Natural killer cell treated with Interleukin-12 subunit alpha and Interleukin-12 subunit beta and Interleukin-15 and Interleukin-18, amount 100 ng/mL, for 72 hours (primary cell): ENCODE results near the gene SLC7A1. TPM values are rescaled to one million over a fixed set of nuclear protein-coding genes. Genes with fewer than 3 reads are reported as not detected.

Experiments used
- ATAC-seq, 2 donors: fragments of 150-1000 bp; cut with Tn5 transposase in 1 of 2; sonication (Bioruptor Pico), chemical (Tn5 transposase) in 1 of 2; 2 replicates each; pipeline ENCODE4 v1.10.0; 2021
- DNase-seq: peaks from one replicate; pipeline ENCODE4 v3.0.0; 2022; ENCODE audit warnings: low spot score
- H3K27ac Mint-ChIP-seq, 2 donors: 1 replicate in 1 of 2; 2 replicates in 1 of 2; pipeline ENCODE4 v1.8.0; 2022; ENCODE audit warnings: mixed read lengths in 2 of 2, mild to moderate bottlenecking in 1 of 2, moderate library complexity in 1 of 2
- H3K27me3 Mint-ChIP-seq, 2 donors: 1 replicate in 1 of 2; 2 replicates in 1 of 2; pipeline ENCODE4 v1.8.0; 2022; ENCODE audit warnings: mixed read lengths in 2 of 2
- H3K36me3 Mint-ChIP-seq: one replicate; pipeline ENCODE4 v1.8.0; 2022; ENCODE audit warnings: mixed read lengths
- H3K4me1 Mint-ChIP-seq, 2 donors: 1 replicate in 1 of 2; 2 replicates in 1 of 2; pipeline ENCODE4 v1.8.0; 2022; ENCODE audit warnings: low read depth in 2 of 2, mixed read lengths in 2 of 2, mild to moderate bottlenecking in 1 of 2
- H3K4me3 Mint-ChIP-seq: one replicate; pipeline ENCODE4 v1.8.0; 2022; ENCODE audit warnings: mixed read lengths
- H3K9me3 Mint-ChIP-seq: 2 replicates; pipeline ENCODE4 v1.8.0; 2022; ENCODE audit warnings: mixed read lengths
- total RNA-seq, 2 donors: library from RNA; stranded (reverse); gene quantifications; one replicate each; pipeline ENCODE4 v1.2.3, GENCODE V29; 2022

The SLC7A1 gene
- total RNA-seq, 2 donors from 2014 or later = 80.2 to 152 TPM

GRCh38 chr13:29577136-29578051 lies 18.1 kb downstream of the SLC7A1 start:
- H3K36me3 Mint-ChIP-seq = no peaks in the 10 kb centered on the region
- no peaks in the 10 kb centered on the region for H3K9me3 Mint-ChIP-seq
- H3K4me3 Mint-ChIP-seq = no peak overlapping the region
- no peak for DNase-seq
- H3K27me3 Mint-ChIP-seq = no peaks in the 10 kb centered on the region
- H3K27ac Mint-ChIP-seq = no peak overlapping the region
- H3K4me1 Mint-ChIP-seq = peaks cover 6 to 26% of the 10 kb centered on the region in 2 donors
- ATAC-seq = no peak

DNA sequence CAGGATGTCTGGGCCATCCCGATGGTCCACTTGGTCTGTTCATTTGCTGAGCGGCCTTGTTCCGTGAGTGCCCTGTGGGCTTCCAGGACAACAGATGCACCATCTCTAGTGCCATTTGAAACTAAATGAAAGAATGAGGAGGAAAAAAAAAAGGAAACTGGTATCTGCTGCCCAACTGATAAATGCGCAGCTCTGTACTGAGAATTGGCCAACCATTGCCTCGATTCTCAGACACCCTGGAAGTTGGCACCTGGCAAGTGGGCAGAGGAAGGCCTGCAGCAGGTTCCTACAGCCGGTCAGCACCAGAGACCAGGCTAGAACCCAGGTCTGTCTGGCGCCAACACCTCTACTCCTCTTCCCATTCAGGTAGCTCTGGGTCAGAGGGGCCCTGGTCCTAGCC lies 18.9 kb downstream of the SLC7A1 start:
- ATAC-seq = no peak
- Mint-ChIP-seq H3K4me1 (peaks cover 6 to 26% of the 10 kb centered on the region in 2 donors), H3K27ac (no peak overlapping the region)

DNA sequence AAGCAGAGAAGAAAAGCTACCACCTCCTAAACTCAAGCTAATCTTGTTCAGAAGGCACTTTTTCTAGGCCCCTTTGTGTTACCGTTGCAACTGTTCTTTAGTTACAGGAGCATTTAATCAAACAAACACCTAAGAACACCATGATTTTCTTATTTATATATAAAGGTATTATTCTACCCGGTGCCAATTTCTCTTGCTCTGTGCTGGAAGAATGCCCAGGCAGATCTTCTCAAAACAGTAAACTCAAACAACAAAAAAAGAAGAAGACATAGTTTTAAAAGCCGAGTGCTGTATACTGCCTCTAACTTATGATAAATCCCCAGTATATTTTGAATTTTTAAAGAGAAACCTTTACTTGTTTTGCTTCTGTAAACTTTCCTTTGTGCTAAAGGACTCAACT lies 20.4 kb downstream of the SLC7A1 start:
- H3K36me3 Mint-ChIP-seq = no peaks in the 10 kb centered on the region
- H3K27ac Mint-ChIP-seq = no peak overlapping the region
- no peaks in the 10 kb centered on the region for H3K9me3 Mint-ChIP-seq
- H3K27me3 Mint-ChIP-seq = no peaks in the 10 kb centered on the region
- no peak for DNase-seq
- no peak for ATAC-seq
- H3K4me1 Mint-ChIP-seq = peaks cover 6 to 23% of the 10 kb centered on the region in 2 donors
- H3K4me3 Mint-ChIP-seq = no peak overlapping the region

More for the DNA sequence above, 18.9 kb downstream of the SLC7A1 start:
- DNase-seq = no peak
- Mint-ChIP-seq H3K36me3 (no peaks in the 10 kb centered on the region), H3K4me3 (no peak overlapping the region), H3K9me3 (no peaks in the 10 kb centered on the region), H3K27me3 (no peaks in the 10 kb centered on the region)

GRCh38 chr13:29573190-29573589 lies 22.3 kb downstream of the SLC7A1 start:
- Mint-ChIP-seq H3K27me3 (no peaks in the 10 kb centered on the region), H3K36me3 (no peaks in the 10 kb centered on the region), H3K4me1 (peaks cover 8 to 16% of the 10 kb centered on the region in 2 donors), H3K27ac (no peak overlapping the region), H3K9me3 (no peaks in the 10 kb centered on the region), H3K4me3 (no peak overlapping the region)
- ATAC-seq (no peak), DNase-seq (no peak)

DNA sequence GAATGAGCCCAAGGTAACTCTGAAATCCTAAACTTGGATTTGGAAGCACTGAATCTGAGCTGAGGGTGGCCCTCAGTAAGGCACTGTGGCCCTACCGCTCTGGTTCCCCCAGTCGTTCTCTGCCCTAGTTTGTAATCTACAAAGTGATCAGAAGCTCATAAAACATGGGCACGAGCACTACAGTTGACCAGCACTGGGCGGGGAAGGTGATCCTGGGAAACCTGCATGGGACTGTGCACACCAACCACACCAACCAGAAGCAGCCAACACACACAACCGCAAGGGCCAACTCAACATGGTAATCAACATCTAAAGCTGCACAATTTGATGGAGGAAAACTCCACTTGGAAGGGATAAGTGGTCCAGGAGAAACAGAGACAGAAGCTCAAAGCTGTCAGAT lies 22.9 kb downstream of the SLC7A1 start:
- ATAC-seq = no peak
- no peak for DNase-seq
- H3K27ac Mint-ChIP-seq = no peak overlapping the region
- H3K4me1 Mint-ChIP-seq = peaks cover 11 to 14% of the 10 kb centered on the region in 2 donors
- no peaks in the 10 kb centered on the region for H3K9me3 Mint-ChIP-seq
- no peaks in the 10 kb centered on the region for H3K36me3 Mint-ChIP-seq
- no peaks in the 10 kb centered on the region for H3K27me3 Mint-ChIP-seq
- H3K4me3 Mint-ChIP-seq = no peak overlapping the region

DNA sequence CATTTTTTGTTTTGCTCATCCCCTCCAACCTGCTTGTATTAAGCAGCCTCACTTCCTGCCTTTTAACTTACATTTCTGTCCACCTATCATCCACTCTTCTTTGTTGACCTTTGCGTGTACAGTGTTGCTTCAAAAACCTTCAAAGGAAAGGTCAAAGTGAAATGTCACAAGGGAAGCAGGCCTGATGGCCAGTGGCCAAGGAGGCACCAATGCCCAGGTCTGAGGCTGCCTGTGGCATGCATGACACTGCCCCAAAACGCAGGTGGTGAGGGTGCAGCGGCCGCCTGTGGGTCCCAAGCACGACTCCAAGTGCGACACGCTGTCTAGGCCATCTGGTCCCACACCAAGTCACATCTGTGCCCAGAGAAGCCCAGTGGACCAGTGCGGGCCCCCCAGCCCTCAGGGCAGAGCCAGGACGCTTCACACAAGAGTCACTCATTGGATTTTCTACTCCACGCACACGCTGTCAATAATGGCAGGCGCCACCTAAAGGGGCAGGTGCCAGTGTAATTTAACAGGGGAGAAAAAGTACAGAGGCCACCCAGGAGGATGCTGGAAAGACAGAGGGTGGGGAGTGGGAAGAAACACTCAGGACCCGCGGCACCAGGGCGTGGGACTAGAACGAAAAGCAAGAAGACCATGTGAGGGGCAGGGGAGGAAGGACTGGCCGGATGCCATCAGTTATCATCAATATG lies 23.5 kb downstream of the SLC7A1 start:
- Mint-ChIP-seq H3K9me3 (no peaks in the 10 kb centered on the region), H3K36me3 (no peaks in the 10 kb centered on the region), H3K4me1 (peaks cover 11 to 14% of the 10 kb centered on the region in 2 donors), H3K27ac (no peak overlapping the region), H3K27me3 (no peaks in the 10 kb centered on the region), H3K4me3 (no peak overlapping the region)
- ATAC-seq = no peak
- DNase-seq = no peak

- H3K27me3 Mint-ChIP-seq = no peaks in the 10 kb centered on the region
- no peaks in the 10 kb centered on the region for H3K9me3 Mint-ChIP-seq
- DNase-seq = no peak
- no peak for ATAC-seq
- H3K27ac Mint-ChIP-seq = no peak overlapping the region
- no peaks in the 10 kb centered on the region for H3K36me3 Mint-ChIP-seq
- H3K4me1 Mint-ChIP-seq = peaks cover 15 to 25% of the 10 kb centered on the region in 2 donors
- H3K4me3 Mint-ChIP-seq = no peak overlapping the region
Measured at GRCh38 chr13:29570051-29570654, 25.3 kb downstream of the SLC7A1 start.

DNA sequence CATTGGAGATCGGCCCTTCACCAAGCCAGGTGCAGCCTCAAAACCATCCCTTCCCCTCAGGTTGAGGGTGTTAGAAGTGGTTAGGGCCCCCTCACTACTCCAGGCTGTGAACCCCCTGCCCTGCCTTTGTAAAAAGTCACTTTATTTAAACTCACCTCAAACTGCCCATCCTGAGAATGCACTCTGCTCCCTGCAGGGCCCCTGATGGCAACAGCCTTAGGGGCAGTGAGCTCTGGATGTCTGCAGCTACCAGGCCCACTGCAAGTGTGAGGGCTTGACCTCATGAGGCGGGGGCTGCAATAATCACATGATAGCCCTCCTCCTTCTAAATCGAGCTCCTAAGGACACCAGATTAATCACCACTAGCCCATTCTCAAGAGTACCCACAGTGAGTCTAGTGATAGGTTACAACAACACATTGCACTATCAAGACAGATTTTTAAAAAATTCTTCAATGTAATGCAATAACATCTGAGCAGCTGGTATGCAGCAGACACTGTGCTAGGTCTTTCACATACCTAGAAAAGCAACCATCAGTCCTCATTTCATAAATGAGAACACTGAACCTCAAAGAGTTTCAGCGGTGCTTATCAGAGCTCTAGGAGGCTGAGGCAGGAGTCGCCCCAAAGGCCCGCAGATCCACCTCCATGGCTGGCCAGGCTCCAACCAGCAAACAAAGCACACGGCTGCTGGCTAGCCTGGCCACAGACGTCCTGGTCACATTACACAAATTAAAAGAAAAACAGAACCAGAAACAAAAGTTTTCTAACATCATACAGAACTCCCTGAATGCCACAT lies 26.0 kb downstream of the SLC7A1 start:
- Mint-ChIP-seq H3K27me3 (no peaks in the 10 kb centered on the region), H3K27ac (no peak overlapping the region), H3K4me3 (no peak overlapping the region), H3K9me3 (no peaks in the 10 kb centered on the region), H3K4me1 (peaks cover 17 to 28% of the 10 kb centered on the region in 2 donors), H3K36me3 (no peaks in the 10 kb centered on the region)
- DNase-seq (no peak), ATAC-seq (no peak)

DNA sequence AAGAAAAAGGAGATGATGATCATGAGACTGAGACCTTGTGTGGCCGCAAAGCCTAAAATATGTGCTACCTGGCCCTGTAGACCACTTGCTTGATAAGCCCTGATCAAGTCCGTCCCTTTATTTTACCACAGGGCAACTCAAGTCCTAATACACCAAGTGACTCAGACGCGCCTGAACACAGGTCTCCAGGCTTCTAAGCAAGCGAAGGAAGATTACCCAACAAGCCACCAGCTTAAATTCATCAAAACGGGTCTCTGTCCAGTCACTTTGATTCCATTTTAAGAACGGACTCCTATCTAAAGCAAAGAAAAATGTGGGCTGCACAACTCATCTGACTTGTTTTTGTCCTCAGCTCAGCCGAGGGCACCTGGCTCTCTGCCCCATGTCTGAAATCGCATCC lies 26.8 kb downstream of the SLC7A1 start:
- DNase-seq = no peak
- no peak overlapping the region for H3K27ac Mint-ChIP-seq
- H3K4me1 Mint-ChIP-seq = peaks cover 18 to 23% of the 10 kb centered on the region in 2 donors

GRCh38 chr13:29567411-29567810 lies 28.1 kb downstream of the SLC7A1 start:
- H3K4me1 Mint-ChIP-seq = peaks cover 16 to 28% of the 10 kb centered on the region in 2 donors
- no peak for DNase-seq

More for the DNA sequence above, 26.8 kb downstream of the SLC7A1 start:
- no peaks in the 10 kb centered on the region for H3K9me3 Mint-ChIP-seq
- no peaks in the 10 kb centered on the region for H3K36me3 Mint-ChIP-seq
- no peak overlapping the region for H3K4me3 Mint-ChIP-seq
- ATAC-seq = no peak
- H3K27me3 Mint-ChIP-seq = no peaks in the 10 kb centered on the region

GRCh38 chr13:29566206-29566605 lies 29.3 kb downstream of the SLC7A1 start:
- H3K4me3 Mint-ChIP-seq = no peak overlapping the region
- ATAC-seq (no peak), DNase-seq (no peak)
- no peaks in the 10 kb centered on the region for H3K27me3 Mint-ChIP-seq
- no peaks in the 10 kb centered on the region for H3K9me3 Mint-ChIP-seq
- H3K4me1 Mint-ChIP-seq = peaks cover 15 to 28% of the 10 kb centered on the region in 2 donors
- H3K27ac Mint-ChIP-seq = no peak overlapping the region
- no peaks in the 10 kb centered on the region for H3K36me3 Mint-ChIP-seq

More at GRCh38 chr13:29567411-29567810, 28.1 kb downstream of the SLC7A1 start:
- Mint-ChIP-seq H3K4me3 (no peak overlapping the region), H3K9me3 (no peaks in the 10 kb centered on the region), H3K36me3 (no peaks in the 10 kb centered on the region), H3K27me3 (no peaks in the 10 kb centered on the region), H3K27ac (no peak overlapping the region)
- ATAC-seq = no peak

GRCh38 chr13:29564818-29565217 lies 30.7 kb downstream of the SLC7A1 start:
- no peak overlapping the region for H3K27ac Mint-ChIP-seq
- ATAC-seq = no peak

GRCh38 chr13:29564373-29564772 lies 31.1 kb downstream of the SLC7A1 start:
- Mint-ChIP-seq H3K4me1 (peaks cover 10 to 28% of the 10 kb centered on the region in 2 donors), H3K36me3 (no peaks in the 10 kb centered on the region), H3K27ac (no peak overlapping the region), H3K9me3 (no peaks in the 10 kb centered on the region), H3K4me3 (no peak overlapping the region), H3K27me3 (no peaks in the 10 kb centered on the region)
- DNase-seq = no peak
- ATAC-seq = no peak

More at GRCh38 chr13:29564818-29565217, 30.7 kb downstream of the SLC7A1 start:
- H3K4me1 Mint-ChIP-seq = peaks cover 10 to 28% of the 10 kb centered on the region in 2 donors
- H3K36me3 Mint-ChIP-seq = no peaks in the 10 kb centered on the region
- no peak overlapping the region for H3K4me3 Mint-ChIP-seq
- H3K9me3 Mint-ChIP-seq = no peaks in the 10 kb centered on the region
- no peak for DNase-seq
- no peaks in the 10 kb centered on the region for H3K27me3 Mint-ChIP-seq
